Urinary bladder (tissue), 4 donors: ENCODE measurements around the gene ABLIM2. TPM values are rescaled to one million over a fixed set of nuclear protein-coding genes. Genes with fewer than 3 reads are reported as not detected.

Experiments
- DNase-seq: peaks from one replicate; pipeline ENCODE4 v3.0.0-alpha.2; 2015; ENCODE audit errors: extremely low spot score
- H3K27ac ChIP-seq: one replicate; pipeline ENCODE4 v1.5.1; 2013; ENCODE audit warnings: low read depth, mild to moderate bottlenecking, moderate library complexity
- H3K36me3 ChIP-seq: one replicate; pipeline ENCODE4 v1.6.1; 2013; ENCODE audit warnings: mild to moderate bottlenecking, moderate library complexity; ENCODE audit not compliant: insufficient read depth
- H3K4me1 ChIP-seq: one replicate; pipeline ENCODE4 v1.6.1; 2013; ENCODE audit warnings: mild to moderate bottlenecking, moderate library complexity; ENCODE audit not compliant: insufficient read depth
- H3K4me3 ChIP-seq: one replicate; pipeline ENCODE4 v1.5.1; 2013; ENCODE audit warnings: low read depth, low read length
- WGBS: extraction: QIAGEN DNeasy Blood & Tissue Kit; methylation state at CpG from one replicate; pipeline ENCODE4 v1.1.7; 2013; 5-methylcytosine and 5-hydroxymethylcytosine counted together
- polyA plus RNA-seq: library from polyadenylated mRNA; stranded (reverse); fragments of 200-250 nt; gene quantifications from one replicate; pipeline ENCODE4 v1.2.3, GENCODE V29; 2013
- total RNA-seq: library from RNA; depleted of rRNA; stranded (reverse); fragments of >200 nt; gene quantifications from one replicate; pipeline ENCODE4 v1.2.3, GENCODE V29; 2014
- donor health status: healthy with polysubstance abuse.
- donor health status: healthy.

ABLIM2 gene
- total and polyA plus RNA-seq, 2 donors, result 1.1 to 5.9 TPM

DNA sequence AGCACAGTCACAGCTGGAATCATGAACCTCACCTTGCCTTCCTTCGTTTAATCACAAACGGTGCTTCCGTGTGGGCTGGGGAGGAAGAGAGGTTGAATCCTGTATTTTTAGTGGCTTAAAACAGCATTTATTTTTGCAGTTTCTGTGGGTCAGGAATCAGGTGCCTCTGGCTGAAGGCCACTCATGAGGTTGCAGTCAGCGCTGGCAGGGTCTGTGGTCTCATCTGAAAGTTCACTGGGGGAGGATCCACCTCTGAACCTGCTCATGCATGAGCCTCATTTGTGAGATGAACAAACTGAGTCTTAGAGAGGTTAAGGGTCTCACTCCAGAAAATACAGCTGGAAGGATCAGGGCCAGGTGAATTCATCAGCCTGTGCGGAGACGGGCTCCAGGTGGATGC lies 17.1 kb upstream of the ABLIM2 start:
- no peaks in the 10 kb centered on the region for H3K36me3 ChIP-seq
- no peak overlapping the region for H3K4me3 ChIP-seq
- H3K27ac ChIP-seq, result no peak overlapping the region
- DNase-seq, result no peak
- 78% methylated on average over 6 of the region's 6 CpGs for WGBS
- no peaks in the 10 kb centered on the region for H3K4me1 ChIP-seq

DNA sequence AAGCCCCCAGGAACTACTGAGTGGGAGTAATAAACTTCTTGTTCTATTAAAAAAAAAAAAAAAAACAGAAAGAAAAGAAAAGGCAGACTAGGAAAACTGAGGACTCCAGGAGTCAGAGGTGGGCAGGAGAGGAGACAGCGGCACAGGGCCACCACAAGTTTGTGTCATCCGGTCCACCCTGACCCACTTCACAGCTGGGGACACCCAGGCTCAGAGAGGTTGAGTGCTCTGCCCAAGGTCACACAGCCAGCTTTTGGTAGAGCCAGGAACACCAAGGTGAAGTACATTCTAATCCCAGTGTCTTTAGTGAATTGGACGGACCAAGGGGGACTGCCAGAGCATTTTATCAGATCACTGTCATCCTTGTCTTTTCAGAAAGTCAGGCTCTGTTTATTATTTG lies 16.4 kb upstream of the ABLIM2 start:
- 87% methylated on average over 3 of the region's 3 CpGs for WGBS
- Histone ChIP-seq H3K4me1 (no peaks in the 10 kb centered on the region), H3K36me3 (no peaks in the 10 kb centered on the region), H3K27ac (no peak overlapping the region), H3K4me3 (no peak overlapping the region)
- DNase-seq, result no peak

DNA sequence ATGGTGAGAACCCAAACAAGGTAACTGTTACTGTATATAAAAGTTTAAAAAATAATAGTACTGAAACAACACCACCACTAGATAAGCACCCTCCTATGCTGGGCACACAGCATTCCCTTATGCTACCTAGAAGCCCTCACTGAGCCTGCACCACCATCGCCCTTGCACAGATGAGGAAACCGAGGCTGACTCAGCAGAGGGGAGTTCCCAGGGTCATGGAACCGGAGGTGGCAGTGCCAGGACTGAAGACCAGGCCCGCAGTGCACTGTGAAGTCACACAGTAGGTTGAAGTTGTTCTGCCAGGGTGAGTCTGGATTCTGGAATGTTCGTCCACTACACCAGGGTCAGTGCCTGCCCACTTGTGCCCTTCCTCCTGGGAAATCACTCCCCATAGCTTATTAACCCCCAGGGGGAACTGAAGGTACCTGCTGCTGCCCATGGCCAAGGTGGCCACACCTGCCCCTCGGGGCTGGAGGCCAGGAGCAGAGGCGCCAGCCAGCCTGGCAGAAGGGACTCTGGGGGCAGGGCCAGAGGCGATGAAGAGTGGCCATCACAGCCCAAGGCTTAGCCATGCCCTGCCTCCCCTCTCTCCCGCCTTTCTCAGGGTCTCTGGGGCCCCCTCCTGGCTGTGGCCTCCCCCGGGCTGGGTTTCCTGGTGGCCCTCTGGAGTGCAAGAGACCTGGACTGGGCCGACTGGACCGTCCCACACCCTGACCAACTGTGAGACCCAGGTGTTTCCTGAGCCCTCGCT lies 15.1 kb upstream of the ABLIM2 start:
- Histone ChIP-seq H3K4me1 (no peaks in the 10 kb centered on the region), H3K4me3 (no peak overlapping the region), H3K27ac (no peak overlapping the region), H3K36me3 (no peaks in the 10 kb centered on the region)
- 74% methylated on average over 13 of the region's 13 CpGs for WGBS
- no peak for DNase-seq

DNA sequence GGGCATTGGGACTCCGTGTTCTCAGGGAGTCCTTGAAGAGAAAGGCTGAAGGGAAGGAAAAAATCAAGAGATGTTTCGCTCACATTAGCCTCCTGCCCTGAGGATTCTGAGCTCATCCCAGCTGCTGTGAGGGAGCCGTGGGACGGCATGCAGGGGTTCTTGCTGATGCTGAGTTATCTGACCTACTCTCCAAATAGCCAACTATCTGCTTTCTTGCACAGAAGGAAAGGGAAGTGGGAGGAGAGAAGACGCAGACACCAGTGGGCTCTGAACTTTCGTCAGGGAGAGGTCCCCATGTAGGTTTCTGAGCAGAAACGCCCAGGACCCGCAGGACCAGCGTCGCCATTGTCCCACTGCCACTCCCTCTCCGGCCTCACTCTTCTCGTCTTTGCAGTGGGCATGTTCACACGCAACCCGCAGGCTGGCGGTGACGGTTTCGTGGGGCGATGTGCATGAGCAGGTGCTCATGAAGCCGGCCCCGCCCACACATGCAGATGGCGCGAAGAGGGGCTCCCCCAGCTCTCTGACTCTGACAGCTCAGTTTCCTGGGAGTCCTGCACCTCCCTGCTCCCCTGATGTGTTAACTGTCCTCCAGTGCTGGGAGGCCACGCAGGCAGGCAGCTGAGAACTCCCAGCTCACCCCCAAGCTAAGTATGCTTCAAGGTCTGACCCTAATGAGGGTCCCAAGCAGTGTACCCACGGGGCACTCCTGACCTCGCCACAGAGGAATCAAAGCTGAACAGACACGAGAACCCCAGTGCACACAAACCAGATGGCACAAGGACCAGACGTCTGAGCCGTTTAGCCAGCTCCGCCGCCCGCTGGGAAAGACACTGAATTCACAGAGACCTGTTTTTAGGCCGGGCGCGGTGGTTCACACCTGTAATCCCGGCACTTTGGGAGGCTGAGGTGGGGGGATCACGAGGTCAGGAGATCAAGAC lies 13.6 kb upstream of the ABLIM2 start:
- Histone ChIP-seq H3K4me1 (no peaks in the 10 kb centered on the region), H3K4me3 (no peak overlapping the region), H3K36me3 (no peaks in the 10 kb centered on the region), H3K27ac (no peak overlapping the region)
- DNase-seq, result no peak
- 74% methylated on average over 36 of the region's 36 CpGs for WGBS

DNA sequence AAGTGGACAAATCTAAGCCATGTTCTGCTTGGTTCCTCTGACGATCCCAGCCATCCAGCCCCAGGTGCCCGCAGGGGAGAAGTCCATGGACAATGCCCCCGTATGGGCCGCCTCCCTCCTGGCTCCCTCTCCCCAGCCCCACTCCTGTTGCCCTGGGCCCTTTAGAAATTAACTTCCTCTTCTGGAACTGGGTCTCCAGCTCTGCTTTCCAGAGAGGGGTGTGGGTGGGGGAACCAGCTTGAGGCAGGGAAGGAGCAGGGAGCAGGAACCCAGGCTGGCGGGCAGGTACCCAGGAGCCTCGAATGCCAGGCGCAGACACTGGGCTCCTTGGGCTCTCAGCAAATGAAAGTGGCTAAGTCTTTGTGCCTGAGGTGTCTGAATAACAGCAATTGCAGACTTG lies 12.7 kb upstream of the ABLIM2 start:
- H3K27ac ChIP-seq, result no peak overlapping the region
- DNase-seq, result no peak
- H3K36me3 ChIP-seq, result no peaks in the 10 kb centered on the region
- no peaks in the 10 kb centered on the region for H3K4me1 ChIP-seq
- 85% methylated on average over 7 of the region's 7 CpGs for WGBS
- no peak overlapping the region for H3K4me3 ChIP-seq

DNA sequence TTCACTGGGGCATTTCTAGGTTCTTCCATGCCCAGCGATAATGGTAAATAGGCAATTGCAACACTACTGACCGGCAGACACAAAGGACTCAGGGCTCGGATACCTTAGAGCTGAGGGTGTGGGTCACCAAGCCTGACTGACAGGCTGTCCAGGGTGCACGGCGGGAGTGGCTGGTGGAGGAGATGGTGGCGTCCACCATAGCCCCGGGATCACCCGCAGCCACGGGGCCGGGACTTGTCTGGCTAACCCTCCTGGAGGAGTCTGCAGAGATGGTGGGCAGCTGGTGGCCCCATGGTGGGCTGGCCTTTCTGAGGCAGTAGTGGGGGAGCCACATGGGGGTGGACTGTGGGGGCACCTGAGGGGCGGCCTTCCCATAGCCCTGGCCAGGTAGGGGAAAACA lies 11.7 kb upstream of the ABLIM2 start:
- Histone ChIP-seq H3K4me3 (no peak overlapping the region), H3K4me1 (no peaks in the 10 kb centered on the region), H3K27ac (no peak overlapping the region), H3K36me3 (no peaks in the 10 kb centered on the region)
- 94% methylated on average over 11 of the region's 11 CpGs for WGBS
- no peak for DNase-seq

DNA sequence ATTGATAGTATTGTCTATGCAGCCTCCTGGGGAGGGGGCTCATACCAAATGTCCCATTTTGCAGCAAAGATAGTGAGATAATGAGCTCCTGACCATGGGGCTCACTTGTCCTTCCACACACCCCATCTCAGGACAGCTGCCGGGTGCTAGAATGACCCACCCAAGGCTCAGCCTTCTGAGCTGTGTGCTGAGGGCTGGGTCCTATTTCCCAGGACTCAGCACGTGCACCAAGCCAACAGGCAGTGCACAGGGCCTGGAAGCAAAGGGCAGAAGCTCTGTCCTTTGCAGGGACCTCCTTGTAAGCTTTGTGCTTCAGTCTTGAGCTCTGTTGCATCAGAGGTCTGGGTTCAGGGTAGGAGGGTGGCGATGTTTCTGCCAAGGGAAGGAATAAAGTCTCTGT lies 11.2 kb upstream of the ABLIM2 start:
- Histone ChIP-seq H3K4me3 (no peak overlapping the region), H3K27ac (no peak overlapping the region), H3K4me1 (no peaks in the 10 kb centered on the region), H3K36me3 (no peaks in the 10 kb centered on the region)
- DNase-seq, result no peak
- 85% methylated on average over 3 of the region's 3 CpGs for WGBS

DNA sequence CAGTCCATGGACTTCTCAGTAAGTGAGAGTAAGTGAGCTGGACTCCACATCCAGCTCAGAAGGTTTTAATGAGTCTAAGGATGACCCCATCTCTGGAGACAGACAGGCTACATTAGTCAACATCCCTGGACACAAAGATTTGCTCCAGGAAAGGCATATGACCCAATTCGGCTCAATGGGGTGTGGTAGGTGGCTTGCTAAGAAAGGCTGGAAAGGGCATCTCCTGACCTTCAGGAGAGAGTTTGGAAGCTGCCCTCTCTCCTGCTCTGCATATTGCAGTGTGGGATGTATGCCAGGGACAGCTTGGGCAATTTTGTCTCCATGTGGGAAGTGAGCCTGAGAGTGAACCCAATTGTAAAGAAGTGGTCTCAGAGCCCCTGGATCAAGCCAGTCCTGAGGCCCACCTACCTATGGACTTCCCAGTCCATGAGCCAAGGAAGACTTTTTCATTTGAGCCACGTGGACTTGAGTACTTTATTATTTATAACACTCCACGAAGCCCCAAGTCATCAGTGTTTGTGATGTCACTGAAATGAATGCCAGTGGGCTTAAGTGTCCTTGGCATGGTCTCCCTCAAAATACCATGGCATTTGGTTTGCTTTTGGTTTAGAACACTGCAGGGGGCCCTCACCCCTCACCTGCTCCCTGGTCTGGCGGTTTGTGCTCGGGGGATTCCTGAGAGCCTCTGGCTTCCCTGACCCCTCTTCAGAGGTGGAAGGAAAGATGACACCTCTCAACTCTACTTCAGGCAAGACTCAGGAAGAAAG lies 10.4 kb upstream of the ABLIM2 start:
- Histone ChIP-seq H3K27ac (no peak overlapping the region), H3K4me3 (no peak overlapping the region), H3K36me3 (no peaks in the 10 kb centered on the region), H3K4me1 (no peaks in the 10 kb centered on the region)
- WGBS, result 78% methylated on average over 5 of the region's 5 CpGs
- no peak for DNase-seq

DNA sequence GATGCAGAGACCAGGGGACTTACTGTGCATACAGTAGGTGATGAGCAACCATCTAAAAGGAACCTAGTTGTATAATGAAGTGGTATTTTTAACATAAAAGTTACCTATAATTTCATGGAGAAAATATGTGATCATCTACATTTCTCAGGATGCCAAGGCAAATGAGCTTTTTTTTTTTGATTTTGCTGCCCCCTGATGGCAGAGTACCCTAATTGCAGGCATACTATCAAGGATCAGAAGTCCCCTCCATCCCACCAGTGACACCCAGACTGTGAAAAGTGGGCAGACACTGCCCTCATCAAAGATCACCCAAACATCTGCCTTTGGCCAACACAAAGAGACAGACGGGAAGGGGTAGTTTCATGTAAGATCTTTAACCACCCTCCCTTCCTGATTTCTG lies 9.6 kb upstream of the ABLIM2 start:
- no peak overlapping the region for H3K4me3 ChIP-seq
- H3K36me3 ChIP-seq, result no peaks in the 10 kb centered on the region
- DNase-seq, result no peak
- no peak overlapping the region for H3K27ac ChIP-seq
- 97% methylated on average over 1 of the region's 1 CpG for WGBS
- no peaks in the 10 kb centered on the region for H3K4me1 ChIP-seq

DNA sequence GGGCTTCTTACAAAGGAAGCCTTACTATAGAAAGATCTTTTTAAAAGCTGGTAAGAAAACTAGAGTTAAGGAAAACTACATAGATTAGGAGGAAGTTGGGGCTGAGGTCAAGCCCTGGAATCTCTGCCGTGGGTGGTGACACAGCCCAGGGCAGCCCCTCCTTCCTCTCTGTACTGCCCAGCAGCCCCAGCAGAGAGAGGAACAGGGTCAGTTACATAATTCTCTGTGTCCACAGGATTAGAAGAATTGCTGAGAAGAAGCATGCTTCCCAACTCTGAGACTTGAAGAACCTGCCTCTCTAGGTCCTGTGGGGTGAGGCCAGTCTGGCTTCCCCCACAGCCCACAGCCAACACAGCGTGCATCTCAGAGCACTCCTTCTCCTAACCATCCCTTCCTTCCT lies 9.2 kb upstream of the ABLIM2 start:
- WGBS, result 35% methylated on average over 2 of the region's 2 CpGs
- no peak overlapping the region for H3K27ac ChIP-seq
- DNase-seq, result no peak
- H3K36me3 ChIP-seq, result no peaks in the 10 kb centered on the region
- H3K4me3 ChIP-seq, result no peak overlapping the region
- H3K4me1 ChIP-seq, result no peaks in the 10 kb centered on the region

DNA sequence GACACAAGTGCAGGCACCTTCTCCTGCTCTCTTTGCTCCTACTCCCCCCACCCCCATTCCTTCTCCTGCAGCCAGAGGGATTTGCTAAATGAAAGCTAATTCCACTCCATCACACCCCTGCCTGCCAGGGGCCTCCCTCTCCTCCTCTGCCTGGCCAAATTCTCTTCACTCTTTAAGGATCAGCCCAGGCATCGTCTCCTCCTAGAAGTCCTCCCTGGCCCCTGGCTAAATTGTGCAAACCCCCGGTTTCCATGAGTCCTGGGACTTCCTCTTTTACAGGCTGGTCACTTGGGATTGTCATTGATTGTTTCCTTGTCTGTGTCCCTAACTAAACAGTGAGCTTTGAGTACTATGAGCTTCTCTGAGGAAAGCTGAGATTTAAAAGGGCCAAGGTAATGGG lies 8.7 kb upstream of the ABLIM2 start:
- no peak for DNase-seq
- Histone ChIP-seq H3K4me3 (no peak overlapping the region), H3K36me3 (no peaks in the 10 kb centered on the region), H3K4me1 (no peaks in the 10 kb centered on the region), H3K27ac (no peak overlapping the region)
- 45% methylated on average over 2 of the region's 2 CpGs for WGBS

DNA sequence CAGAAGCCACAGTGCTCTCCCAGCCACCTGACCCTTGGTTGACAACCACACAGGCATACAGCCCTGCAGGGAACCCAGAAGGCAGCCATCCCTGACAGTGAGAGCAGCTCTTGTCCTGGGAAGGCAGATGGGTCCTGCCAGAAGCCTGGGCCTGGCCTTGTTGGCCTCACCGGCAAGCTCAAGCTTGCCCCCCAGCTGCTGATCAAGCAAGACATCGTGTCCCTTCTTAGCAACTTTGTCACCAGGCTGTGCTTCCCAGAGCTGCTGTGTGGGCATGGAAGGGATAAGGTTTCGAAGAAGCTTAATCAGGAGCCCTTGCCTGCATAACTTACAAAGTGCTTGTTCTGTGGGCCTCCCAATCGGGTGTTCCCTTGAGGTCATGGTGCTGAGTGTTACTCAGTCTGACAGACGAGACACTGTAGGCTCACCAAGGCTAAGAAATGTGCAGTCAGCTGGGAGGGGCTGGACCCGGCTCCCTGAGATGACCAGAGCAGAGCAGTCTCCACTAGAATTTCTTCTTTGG lies 6.8 kb upstream of the ABLIM2 start:
- Histone ChIP-seq H3K36me3 (no peaks in the 10 kb centered on the region), H3K4me1 (no peaks in the 10 kb centered on the region), H3K27ac (no peak overlapping the region), H3K4me3 (no peak overlapping the region)
- no peak for DNase-seq
- WGBS, result 60% methylated on average over 6 of the region's 6 CpGs

DNA sequence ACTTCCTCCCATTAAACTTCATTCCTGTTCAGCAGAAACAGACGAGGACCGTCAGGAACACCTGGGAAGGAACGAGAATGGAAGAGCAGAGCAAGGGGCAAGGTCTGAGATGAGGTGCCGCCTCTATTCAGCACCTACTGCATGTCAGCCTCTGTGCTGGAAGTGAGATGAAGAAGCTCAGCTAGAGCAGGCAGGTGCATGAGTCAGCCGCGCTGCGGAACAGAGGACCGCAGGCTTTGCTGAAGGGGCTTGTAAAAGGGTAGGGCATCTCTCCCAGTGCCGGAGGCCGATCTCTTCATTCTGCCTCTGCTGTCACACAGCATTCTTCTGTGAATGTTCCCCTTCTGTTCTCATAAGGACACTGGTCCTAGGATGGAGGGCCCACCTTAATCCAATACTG lies 6.1 kb upstream of the ABLIM2 start:
- Histone ChIP-seq H3K36me3 (no peaks in the 10 kb centered on the region), H3K4me3 (no peak overlapping the region), H3K4me1 (no peaks in the 10 kb centered on the region), H3K27ac (no peak overlapping the region)
- WGBS, result 79% methylated on average over 10 of the region's 10 CpGs
- no peak for DNase-seq
